ENCODE data around the gene MDH2.
"Not testable (repeated sequence)": the region's sequence is repeated elsewhere in the genome, so short reads cannot be mapped to it uniquely, and the experiment has no call there.

MDH2 gene
- total RNA-seq: 44.8 to 176 (median 77.5) reads per million in 3 experiments

GRCh38 chr7:76047811-76048667 is at the start of gene MDH2, which contains the start of gene STYXL1:
Gene MDH2, plus strand, starts transcription at chr7:76048106. Its CDS starts 55 bp downstream, at chr7:76048161.
Gene STYXL1, minus strand, starts transcription at chr7:76048000. Its CDS starts 17,477 bp downstream, at chr7:76030523.
- DNase-seq: peak; percentile 79

DNA sequence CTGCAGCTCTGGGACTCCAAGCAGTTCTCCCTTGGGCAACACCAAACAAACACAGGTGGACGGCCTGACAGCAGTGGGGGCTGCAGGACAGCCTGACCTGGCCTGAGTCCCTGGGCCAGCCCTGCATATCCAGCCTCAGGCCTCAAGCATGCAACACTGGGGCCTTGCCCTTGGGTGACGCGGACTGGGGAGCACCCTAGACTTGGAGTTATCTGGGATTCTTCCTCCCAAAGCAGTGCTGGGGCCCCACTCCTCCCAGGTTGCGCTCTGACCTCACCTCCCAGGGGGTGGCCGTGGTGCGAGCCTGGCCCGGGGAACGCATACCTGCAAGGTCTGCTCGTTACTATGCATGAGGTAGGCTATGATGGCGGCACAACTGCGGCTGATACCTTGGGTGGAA is 47.3 kb upstream of the MDH2 start:
- DNase-seq: no peak

DNA sequence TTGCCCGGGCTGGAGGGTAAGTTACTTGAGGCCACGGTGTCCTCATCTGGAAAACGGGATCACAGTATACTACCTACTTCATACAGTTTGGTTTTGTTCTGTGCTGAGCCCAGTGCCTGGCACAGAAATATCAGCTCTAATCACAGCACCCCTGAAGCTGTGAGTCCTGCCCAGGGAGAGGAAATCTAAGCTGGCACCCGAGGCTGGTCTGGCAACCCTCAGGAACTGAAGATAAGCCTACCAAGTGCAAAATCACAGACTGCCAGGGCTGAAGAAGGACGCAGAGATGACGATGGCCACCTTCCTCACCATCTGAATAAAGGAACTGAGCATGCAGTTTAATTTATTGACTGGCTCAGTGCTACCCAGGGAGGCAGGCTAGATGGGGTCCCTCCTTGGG is 45.8 kb upstream of the MDH2 start:
- DNase-seq: no peak

GRCh38 chr7:76002822-76003221 is 45.1 kb upstream of the MDH2 start:
- no peak for DNase-seq

- DNase-seq: no peak
Measured at GRCh38 chr7:76003351-76003750, 44.6 kb upstream of the MDH2 start.

- DNase-seq: not testable (repeated sequence)
Measured at GRCh38 chr7:76005004-76005403, 42.9 kb upstream of the MDH2 start.

- no peak for DNase-seq
Measured at GRCh38 chr7:76008156-76008687, 39.7 kb upstream of the MDH2 start.

DNA sequence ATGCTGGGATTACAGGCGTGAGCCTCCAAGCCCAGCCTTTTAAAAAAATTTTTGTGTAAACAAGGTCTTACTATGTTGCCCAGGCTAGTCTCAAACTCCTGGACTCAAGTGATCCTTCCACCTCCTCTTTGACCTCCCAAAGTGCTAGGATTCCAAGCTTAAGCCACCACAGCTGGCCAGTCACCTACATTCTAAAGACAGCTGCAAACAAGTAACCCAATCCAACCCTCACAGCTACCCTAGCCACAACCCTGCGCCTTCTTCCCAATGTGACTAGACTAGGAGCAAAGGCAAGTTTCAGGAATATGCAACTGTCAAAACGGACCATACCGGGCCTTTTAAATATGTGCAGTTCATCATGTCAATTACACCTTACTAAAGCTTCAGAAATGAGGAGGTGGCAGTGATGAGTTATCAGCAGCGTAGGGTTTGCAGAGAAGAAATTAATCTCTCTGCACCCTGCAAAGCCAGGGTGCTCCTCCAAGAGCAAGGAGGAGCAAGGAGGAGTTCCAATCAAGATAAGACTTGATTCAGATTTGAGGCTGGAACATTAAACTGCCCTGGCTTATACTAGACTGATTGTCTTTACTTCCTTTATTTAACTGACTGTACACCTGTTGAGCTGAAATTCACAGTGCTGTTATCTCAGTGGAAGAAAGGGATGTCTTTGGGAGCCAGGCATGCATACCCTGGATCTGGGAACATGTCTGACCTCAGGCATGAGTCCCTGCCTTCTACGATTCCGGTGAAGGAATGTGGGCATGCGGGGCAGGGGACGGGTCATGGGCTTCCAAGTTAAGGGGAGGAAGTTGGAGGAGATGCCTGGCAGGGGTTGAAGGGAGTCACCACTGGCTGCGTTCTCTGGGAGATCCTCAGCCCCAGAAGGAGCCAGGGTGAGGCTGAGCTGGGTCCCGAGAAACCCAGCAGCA is 38.0 kb upstream of the MDH2 start:
- no peak for DNase-seq

DNA sequence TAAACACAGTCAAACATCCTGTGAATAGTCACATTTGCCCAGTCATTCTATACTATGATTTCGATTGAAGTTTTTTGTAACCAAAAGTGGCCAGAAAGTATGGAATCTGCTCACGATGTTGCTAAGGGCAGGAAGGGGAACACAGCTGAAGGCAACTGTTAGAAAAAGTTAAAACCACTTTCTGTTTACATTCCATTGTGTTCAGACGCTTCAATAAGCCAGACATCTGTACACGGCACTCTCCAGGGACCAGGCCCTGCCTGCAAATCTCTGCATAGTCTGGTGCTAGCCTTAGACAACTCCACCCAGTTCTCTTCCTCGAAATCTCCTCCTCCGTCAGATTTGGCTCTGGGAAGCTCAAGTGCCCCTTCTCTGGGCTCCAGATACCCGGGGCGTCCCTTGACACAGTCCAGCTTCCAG is 36.5 kb upstream of the MDH2 start:
- no peak for DNase-seq

- DNase-seq: no peak
Measured at GRCh38 chr7:76016191-76016947, 31.5 kb upstream of the MDH2 start.

DNA sequence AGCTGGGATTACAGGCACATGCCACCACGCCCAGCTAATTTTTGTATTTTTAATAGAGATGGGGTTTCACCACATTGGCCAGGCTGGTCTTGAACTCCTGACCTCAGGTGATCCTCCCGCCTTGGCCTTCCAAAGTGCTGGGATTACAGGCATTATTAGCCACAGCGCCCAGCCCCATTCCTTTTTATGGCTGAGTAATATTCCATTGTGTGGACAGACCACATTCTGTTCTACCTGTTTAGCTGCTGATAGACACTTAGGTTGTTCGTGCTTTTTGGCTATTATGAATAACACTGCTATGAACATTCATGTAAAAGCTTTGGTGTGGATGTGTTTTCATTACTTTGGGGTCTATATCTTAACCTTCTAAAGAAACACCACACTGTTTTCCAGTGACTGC is 29.4 kb upstream of the MDH2 start:
- not testable (repeated sequence) for DNase-seq

DNA sequence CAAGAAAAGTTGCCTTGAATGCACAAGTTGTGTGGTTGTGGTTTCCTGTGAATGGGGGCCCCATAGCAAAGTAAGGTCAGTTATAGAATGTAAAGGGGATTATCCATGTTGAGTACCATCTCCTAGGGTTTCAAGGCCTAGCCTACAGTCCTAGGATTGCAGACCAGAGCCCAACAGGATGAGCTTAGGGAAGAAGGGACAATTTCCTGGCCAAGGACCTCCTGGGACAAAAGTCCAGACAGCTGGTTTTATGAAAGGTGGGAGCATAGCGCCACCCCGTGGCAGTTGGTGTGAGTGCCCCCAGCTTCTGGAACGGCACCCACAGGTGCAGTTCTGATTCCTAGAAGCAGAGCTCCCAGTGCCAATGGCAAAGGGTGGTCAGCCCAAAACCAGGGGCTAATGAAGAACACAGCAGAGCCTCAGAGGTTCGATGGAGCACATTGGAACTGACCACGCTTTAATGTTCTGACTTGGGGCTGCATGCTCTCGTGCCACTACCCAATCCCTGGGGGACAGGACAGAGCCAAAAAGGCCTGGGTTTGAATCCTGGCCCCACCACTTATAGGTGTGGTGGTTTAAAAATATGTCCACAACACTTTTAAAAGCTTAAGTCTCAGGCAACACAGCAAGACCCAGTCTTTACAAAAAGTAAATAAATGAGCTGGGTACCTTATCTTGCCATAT is 27.7 kb upstream of the MDH2 start:
- DNase-seq: peak; percentile 56

DNA sequence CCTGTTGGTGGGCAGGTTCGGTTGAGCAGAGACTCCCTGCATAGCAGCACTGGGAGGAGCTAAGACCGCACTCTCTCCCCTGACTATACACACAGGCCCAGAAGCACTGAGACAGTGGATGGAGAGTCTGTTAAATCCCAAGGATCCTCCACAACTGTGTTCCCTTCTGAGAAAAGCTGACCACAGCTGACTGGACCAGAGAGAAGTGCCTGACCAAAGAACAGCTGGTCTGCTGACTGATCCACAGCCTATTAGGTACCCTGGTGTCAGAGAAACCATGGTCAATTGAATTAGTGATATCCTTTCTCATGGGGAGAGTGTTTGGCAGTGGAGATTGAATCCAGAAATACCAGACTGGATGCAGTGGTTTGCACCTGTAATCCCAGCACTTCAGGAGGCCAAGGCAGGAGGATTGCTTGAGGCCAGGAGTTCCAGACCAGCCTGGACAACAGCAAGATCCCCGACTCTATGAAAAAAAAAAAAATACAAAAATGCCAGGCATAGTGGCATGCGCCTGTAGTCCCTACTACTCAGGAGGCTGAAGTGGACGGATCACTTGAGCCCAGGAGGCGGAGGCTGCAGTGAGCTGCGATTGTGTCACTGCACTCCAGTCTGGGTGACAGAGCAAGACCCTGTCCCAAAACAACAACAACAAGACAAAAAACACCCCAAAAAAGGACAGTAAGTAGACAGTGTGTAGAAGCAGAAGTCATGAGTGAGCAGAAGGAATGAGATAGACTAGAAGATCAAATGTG is 25.7 kb upstream of the MDH2 start:
- DNase-seq: no peak

- no peak for DNase-seq
Measured at GRCh38 chr7:76023002-76023401, 24.9 kb upstream of the MDH2 start.

DNA sequence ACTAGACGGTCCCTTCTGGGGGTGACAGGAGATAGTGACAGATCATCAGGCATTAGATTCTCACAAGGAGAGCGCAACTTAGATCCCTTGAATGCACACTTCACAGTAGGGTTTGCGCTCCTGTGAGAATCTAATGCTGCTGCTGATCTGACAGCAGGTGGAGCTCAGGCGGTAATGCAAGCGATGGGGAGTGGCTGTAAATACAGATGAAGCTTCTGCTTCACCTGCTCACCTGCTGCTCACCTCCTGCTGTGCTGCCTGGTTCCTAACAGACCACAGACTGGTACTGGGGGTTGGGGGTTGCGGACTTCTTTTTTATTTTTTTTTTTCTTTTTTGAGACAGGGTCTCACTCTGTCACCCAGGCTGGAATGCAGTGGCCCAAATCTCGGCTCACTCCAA is 18.2 kb upstream of the MDH2 start:
- not testable (repeated sequence) for DNase-seq

DNA sequence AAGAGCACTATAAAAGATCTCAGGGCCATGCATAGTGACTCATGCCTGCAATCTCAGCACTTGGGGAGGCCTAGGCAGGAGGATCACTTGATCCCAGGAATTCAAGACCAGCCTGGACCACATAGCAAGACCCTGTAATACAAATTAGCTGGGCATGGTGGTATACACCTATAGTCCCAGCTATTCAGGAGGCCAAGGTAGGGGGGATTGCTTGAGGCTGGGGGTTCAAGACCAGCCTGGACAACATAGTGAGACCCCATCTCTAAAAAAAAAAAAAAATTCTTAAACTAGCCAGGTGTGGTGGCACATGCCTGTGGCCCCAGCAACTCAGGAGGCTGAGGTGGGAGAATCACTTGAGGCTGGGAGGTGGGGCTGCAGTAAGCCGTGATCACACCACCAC is 15.9 kb upstream of the MDH2 start:
- no peak for DNase-seq

DNA sequence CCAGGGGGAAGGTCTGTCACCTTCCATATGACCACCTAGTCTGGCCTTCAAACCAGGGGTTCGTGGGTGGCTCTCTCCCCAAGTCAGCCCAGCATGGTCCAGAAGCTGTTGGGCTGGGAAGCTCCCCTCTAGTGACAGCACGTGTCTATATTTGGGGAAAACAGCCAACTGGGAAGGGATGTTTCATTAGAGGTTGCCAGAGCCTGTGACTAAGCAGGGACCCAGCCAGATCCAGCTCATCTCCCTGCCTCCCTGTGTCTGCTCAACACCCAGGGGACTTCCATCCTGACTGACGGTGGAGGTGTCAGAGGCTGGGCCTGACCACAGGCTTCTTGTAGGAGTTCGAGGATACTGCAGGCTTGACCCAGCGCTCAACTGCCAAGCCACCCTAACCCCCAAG is 10.6 kb upstream of the MDH2 start:
- no peak for DNase-seq

GRCh38 chr7:76040126-76040525 is 7.8 kb upstream of the MDH2 start:
- no peak for DNase-seq

- DNase-seq: no peak
Measured at GRCh38 chr7:76044375-76044865, 3.5 kb upstream of the MDH2 start.

DNA sequence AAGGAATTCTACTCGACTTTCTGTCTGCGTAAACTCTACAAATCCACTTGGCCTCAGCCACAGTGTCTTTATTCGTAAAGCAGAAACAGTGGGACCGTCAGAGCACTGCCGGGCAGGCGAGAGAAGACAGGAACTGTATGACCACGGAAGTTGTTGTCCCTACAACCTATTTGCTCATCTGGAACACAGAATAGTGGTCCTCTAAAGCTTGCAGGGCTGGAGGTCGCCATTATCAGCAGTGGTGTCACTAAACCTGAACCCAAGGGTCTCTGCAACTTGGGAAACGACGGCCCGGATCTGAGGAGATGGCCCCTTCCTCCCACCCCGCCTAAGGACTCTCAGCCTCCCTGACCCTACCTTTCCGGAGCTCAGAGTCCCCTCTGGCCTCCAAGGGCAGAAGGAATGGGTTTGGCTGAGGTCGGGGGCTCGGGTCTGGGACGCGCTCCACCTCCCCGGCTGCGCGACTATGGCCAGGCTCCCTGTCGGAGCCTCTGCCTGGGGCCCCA is 548 bp upstream of the MDH2 start:
- peak; percentile 2 for DNase-seq

DNA sequence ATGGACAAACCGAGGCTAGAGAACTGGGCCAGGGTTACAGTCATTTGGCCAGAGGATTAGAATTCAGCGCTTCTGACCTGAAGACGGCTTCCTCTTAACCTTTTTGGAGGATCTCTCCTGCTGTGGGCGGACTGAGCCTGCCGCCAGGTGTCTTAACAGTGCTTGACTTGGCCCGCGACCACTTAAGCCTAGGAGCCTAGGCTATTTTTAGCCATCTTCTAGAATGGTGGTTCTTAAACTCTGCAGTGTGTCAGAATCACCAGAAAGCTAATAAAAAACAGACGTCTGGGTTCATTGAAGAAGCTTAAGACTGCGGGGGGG is 722 bp downstream of the MDH2 start:
- no peak for DNase-seq
